ENCODE data around the gene FBXL15. TPM values are rescaled to one million over a fixed set of nuclear protein-coding genes. Genes with fewer than 3 reads are reported as not detected.

The FBXL15 gene
- total and polyA plus RNA-seq, 9 of the 15 experiments (the other 6 are each of a cell fraction or from before 2014, with no cell fraction given) = 0.08 to 25.9 (median 3.5) TPM

DNA sequence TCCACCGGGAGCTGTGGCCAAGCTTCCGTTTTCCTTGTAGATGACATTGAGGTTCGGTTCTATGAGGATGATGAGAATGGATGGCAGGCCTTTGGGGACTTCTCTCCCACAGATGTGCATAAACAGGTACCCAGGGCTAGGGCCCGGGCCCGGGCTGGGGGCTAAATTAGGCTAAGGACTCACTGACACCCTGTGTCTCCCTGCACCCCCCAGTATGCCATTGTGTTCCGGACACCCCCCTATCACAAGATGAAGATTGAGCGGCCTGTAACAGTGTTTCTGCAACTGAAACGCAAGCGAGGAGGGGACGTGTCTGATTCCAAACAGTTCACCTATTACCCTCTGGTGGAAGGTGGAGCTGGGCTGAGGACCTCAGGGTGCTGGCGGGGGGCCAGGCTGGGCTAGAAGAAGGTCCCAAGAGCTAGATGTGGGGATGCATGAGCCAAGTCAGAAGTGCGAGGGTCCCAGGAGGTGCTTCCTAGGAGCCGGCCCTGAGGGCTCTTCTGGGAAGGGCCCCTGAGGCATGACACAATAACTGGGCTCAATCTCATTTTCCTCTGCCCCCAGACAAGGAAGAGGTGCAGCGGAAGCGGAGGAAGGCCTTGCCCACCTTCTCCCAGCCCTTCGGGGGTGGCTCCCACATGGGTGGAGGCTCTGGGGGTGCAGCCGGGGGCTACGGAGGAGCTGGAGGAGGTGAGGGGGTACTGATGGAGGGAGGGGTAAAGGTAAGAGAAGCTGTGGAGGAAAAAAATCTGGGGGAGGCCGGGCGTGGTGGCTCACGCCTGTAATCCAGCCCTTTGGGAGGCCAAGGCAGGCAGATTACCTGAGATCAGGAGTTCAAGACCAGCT is 22.2 kb upstream of the FBXL15 start (continued):
- TF ChIP-seq, protein P1, sequence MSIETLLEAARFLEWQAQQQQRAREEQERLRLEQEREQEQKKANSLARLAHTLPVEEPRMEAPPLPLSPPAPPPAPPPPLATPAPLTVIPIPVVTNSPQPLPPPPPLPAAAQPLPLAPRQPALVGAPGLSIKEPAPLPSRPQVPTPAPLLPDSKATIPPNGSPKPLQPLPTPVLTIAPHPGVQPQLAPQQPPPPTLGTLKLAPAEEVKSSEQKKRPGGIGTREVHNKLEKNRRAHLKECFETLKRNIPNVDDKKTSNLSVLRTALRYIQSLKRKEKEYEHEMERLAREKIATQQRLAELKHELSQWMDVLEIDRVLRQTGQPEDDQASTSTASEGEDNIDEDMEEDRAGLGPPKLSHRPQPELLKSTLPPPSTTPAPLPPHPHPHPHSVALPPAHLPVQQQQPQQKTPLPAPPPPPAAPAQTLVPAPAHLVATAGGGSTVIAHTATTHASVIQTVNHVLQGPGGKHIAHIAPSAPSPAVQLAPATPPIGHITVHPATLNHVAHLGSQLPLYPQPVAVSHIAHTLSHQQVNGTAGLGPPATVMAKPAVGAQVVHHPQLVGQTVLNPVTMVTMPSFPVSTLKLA (conservative IDR thresholded peaks at IDR 0.05) = no peak
- TF ChIP-seq ZBTB7A (IDR thresholded peaks at IDR 0.05; ENCODE audit: borderline replicate concordance, control insufficient read depth, low read depth, low read length) = no peak

DNA sequence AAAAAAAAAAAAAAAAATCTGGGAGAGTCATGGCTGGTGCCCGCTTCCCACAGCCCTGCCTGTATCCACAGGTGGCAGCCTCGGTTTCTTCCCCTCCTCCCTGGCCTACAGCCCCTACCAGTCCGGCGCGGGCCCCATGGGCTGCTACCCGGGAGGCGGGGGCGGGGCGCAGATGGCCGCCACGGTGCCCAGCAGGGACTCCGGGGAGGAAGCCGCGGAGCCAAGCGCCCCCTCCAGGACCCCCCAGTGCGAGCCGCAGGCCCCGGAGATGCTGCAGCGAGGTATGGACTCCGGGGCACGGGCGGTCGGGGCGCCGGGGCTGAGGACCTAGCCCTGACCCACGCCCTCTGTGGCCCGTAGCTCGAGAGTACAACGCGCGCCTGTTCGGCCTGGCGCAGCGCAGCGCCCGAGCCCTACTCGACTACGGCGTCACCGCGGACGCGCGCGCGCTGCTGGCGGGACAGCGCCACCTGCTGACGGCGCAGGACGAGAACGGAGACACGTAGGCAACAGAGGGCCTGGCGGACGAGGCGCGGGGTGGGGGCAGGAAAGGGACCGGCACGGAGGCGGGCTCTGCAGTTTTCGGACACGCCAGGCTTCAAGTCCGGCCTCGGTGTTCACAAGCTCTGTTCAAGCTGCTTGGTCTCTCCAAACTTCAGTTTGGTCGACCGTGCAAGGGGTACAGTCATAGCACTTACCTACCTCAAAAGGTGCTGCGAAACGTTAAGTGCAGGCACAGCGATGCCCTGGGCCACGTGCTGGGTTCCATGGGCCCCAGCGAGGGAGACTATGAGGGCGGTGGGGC is 21.2 kb upstream of the FBXL15 start:
- FAIRE-seq = peak; percentile 87
- TF ChIP-seq RB1 (IDR thresholded peaks at IDR 0.05; ENCODE audit: low read depth) = peak; percentile 92
- 0 out of 4 replicates have a peak, but pooled peaks of 1 of the 2 experiments have one; percentile 33 for TF ChIP-seq RCOR1 (IDR thresholded peaks at IDR 0.05; ENCODE audit: borderline replicate concordance in 1 of 2, low read depth in 2 of 2, low read length in 2 of 2)
- TF ChIP-seq, protein P2, sequence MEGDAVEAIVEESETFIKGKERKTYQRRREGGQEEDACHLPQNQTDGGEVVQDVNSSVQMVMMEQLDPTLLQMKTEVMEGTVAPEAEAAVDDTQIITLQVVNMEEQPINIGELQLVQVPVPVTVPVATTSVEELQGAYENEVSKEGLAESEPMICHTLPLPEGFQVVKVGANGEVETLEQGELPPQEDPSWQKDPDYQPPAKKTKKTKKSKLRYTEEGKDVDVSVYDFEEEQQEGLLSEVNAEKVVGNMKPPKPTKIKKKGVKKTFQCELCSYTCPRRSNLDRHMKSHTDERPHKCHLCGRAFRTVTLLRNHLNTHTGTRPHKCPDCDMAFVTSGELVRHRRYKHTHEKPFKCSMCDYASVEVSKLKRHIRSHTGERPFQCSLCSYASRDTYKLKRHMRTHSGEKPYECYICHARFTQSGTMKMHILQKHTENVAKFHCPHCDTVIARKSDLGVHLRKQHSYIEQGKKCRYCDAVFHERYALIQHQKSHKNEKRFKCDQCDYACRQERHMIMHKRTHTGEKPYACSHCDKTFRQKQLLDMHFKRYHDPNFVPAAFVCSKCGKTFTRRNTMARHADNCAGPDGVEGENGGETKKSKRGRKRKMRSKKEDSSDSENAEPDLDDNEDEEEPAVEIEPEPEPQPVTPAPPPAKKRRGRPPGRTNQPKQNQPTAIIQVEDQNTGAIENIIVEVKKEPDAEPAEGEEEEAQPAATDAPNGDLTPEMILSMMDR (IDR thresholded peaks at IDR 0.05 in 2 of 3, conservative IDR thresholded peaks at IDR 0.05 in 1 of 3; ENCODE audit: insufficient read depth in 2 of 3, low read depth in 1 of 3, low read length in 3 of 3) = peak; percentile 85 to 94 (median 85)
- TF ChIP-seq PRMT5 (CRISPR knock-in tag; IDR thresholded peaks at IDR 0.05) = no peak
- no peak for TF ChIP-seq JUN (IDR thresholded peaks at IDR 0.05; ENCODE audit: borderline replicate concordance, low read depth, low read length)
- 0 out of 2 replicates have a peak, but pooled peaks have one; percentile 35 for TF ChIP-seq JUN (CRISPR knock-in tag; IDR thresholded peaks at IDR 0.05; ENCODE audit: borderline replicate concordance)
- TF ChIP-seq, protein P3, sequence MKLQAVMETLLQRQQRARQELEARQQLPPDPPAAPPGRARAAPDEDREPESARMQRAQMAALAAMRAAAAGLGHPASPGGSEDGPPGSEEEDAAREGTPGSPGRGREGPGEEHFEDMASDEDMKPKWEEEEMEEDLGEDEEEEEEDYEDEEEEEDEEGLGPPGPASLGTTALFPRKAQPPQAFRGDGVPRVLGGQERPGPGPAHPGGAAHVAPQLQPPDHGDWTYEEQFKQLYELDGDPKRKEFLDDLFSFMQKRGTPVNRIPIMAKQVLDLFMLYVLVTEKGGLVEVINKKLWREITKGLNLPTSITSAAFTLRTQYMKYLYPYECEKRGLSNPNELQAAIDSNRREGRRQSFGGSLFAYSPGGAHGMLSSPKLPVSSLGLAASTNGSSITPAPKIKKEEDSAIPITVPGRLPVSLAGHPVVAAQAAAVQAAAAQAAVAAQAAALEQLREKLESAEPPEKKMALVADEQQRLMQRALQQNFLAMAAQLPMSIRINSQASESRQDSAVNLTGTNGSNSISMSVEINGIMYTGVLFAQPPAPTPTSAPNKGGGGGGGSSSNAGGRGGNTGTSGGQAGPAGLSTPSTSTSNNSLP (IDR thresholded peaks at IDR 0.05; ENCODE audit: borderline replicate concordance, low read depth, low read length) = no peak
- TF ChIP-seq NFE2 (IDR thresholded peaks at IDR 0.05; ENCODE audit: low read depth) = 0 out of 2 replicates have a peak, but pooled peaks have one; percentile 12

More for the DNA sequence above, 21.2 kb upstream of the FBXL15 start:
- Histone ChIP-seq H2AFZ (ENCODE audit: low read depth, low read length) (peak overlapping the region; percentile 85), H3K9me3 (replicated peaks; ENCODE audit: control insufficient read depth, insufficient read depth, low read depth, low read length) (no peaks in the 10 kb centered on the region), H3K9me1 (ENCODE audit: control insufficient read depth, insufficient read depth, low read length) (no peaks in the 10 kb centered on the region), H3K27ac (ENCODE audit: extremely low read depth, low read depth, low read length) (peak overlapping the region; percentile 19; the same call in 2 of the 3 replicates), H3K9ac (ENCODE audit: insufficient read depth in 1 of 2, low read depth in 2 of 2, low read length in 2 of 2) (peak overlapping the region; percentile 38 to 91; a peak in 3 of 4 replicates), H3K4me3 (peak overlapping the region; percentile 44), H3K79me2 (ENCODE audit: control insufficient read depth, insufficient read depth, low read length) (peaks cover 7% of the 10 kb centered on the region; the same call in 1 of the 3 replicates), H3K27me3 (ENCODE audit: control insufficient read depth in 2 of 2, insufficient read depth in 2 of 2, low read length in 2 of 2) (no peaks in the 10 kb centered on the region), H3K36me3 (ENCODE audit: control insufficient read depth, insufficient read depth, low read length) (peaks cover 16% of the 10 kb centered on the region; the same call in 1 of the 3 replicates), H4K20me1 (replicated peaks; ENCODE audit: control insufficient read depth, insufficient read depth, low read length) (no peaks in the 10 kb centered on the region), H3K4me2 (ENCODE audit: insufficient read depth, low read length) (peak overlapping the region; percentile 72), H3K4me1 (replicated peaks in 1 of 2; ENCODE audit: control insufficient read depth in 2 of 2, insufficient read depth in 2 of 2, low read length in 2 of 2) (peaks cover 17 to 62% of the 10 kb centered on the region in 2 experiments; a peak in 4 of 5 replicates)
- intact Hi-C loops (cut with micrococcal nuclease) (loop anchor here (1.0 to 5.0 kb wide), 2 partner anchors 168 to 232 kb away; no protein-coding TSS in a partner anchor), in situ Hi-C loops (cut with MboI) (loop anchor here (25.0 kb wide), 1 partner anchor 188 kb away; no protein-coding TSS in a partner anchor)
- BruUV-seq (replicated peaks) = no TSS peak
- DNase-seq (ENCODE audit: extremely low read depth in 1 of 4, low spot score in 3 of 4) (peak; percentile 77 to 90 (median 80)), ATAC-seq (peak; percentile 82)
- 4% methylated on average over 32 of the region's 72 CpGs for WGBS (ENCODE audit: insufficient coverage, low coverage, missing lambda C conversion rate)
- ChIA-PET POLR2A (interaction anchor here (0.6 to 1.1 kb wide), 4 partner anchors 155 to 1108 kb away, joined by 3 to 4 read pairs (median 4); no protein-coding TSS in a partner anchor), CTCF (ENCODE audit: low intra/inter-chr PET ratio) (interaction anchor here (0.6 to 2.0 kb wide), 3 partner anchors 79 to 230 kb away, joined by 4 to 12 read pairs (median 6); no protein-coding TSS in a partner anchor)
